Mesenteric fat pad (tissue), 1 donor: ENCODE measurements around the gene MAPK14. TPM values are rescaled to one million over a fixed set of nuclear protein-coding genes. Genes with fewer than 3 reads are reported as not detected.
"Not testable (repeated sequence)": the region's sequence is repeated elsewhere in the genome, so short reads cannot be mapped to it uniquely, and the experiment has no call there.

Experiments
- DNase-seq: peaks from one replicate; pipeline ENCODE4 v3.0.0-alpha.2; 2020; ENCODE audit warnings: low spot score
- total RNA-seq: library from RNA; stranded (reverse); fragmentation: NEBNext Ultra II Directional; extraction: Animal tissue kit (Norgen Biotek cat#: 25700); gene quantifications from one replicate; pipeline ENCODE4 v1.2.1, GENCODE V29; 2021
- donor health status: DM: yes; HTN: yes; CAD: no.

The MAPK14 gene
- total RNA-seq, 1 donor from 2014 or later: 94.4 TPM

DNA sequence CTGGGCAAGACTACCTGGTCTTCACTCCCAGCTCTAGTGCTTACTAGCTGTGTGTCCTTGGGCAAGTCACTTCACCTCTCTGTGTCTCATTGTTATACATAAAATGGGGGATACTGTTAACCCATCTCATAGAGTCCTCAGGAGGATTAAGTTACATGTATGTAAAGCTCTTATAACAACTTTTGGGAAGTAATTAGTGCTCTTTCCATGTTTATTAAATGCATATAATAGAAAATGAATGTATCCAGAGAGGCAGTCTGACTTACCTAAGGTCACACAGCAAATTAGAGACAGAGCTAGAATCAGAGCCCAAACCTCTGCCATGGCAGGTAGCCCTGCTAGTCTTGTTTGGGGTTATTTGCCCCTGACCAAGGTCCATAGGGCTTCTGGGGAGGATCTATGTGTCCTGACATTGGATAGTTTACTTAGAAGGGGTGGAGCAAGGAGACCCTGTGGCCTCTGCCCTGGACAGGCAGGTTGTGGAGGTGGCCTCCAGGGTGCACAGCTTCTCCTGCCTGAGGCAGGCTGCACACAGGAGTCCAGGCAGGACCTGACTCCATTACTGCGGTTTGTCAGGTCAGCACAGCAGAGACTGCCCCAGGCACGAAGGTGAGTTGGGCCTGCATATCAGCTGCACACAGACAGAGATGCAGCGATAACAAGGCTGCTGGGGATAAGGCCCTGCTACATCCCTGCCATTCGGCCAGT is 94.3 kb downstream of the MAPK14 start:
- DNase-seq: peak; percentile 83

DNA sequence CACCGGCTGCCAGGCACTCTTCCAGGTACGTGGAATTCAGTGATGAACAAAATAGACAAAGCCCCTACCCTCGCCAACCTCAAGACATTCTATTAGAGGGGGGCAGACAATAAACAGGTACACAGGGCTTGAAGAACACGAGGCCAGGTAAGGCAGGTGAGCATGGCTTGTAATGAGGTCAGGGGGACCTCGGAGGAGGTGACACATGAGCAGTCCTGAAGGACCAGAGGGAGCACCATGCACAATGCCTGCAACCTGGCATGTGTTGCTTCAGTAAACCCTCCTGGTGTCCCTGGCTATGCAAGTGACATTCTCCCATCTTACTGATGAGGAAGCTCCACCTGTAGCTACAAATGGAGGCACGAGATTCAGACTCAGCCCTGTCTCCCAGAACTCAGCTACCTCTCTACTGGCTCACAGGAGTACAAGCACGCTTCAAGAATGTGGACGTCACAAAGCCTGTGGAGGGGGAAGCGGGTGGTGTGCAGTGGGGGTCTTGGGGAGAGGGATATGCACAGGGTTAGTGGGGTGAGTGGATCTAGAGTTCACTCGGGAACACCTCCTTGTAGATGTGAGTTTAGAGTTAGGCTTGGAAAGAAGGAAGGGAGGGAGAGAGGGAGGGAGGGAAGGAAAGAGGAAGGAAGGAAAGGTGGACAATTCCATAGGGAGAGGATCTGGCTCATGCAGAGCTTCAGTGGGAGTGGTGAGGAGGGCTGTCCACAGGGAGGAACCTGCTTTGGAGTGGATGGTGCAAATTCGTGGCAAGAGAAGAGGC is 95.1 kb downstream of the MAPK14 start:
- DNase-seq: no peak

- peak; percentile 91 for DNase-seq
These were observed 95.9 kb downstream of the MAPK14 start for GRCh38 chr6:36123270-36124139.

- DNase-seq: not testable (repeated sequence)
These were observed 96.7 kb downstream of the MAPK14 start for GRCh38 chr6:36124346-36124745.

- DNase-seq: no peak
These were observed 97.3 kb downstream of the MAPK14 start for GRCh38 chr6:36124881-36125280.

DNA sequence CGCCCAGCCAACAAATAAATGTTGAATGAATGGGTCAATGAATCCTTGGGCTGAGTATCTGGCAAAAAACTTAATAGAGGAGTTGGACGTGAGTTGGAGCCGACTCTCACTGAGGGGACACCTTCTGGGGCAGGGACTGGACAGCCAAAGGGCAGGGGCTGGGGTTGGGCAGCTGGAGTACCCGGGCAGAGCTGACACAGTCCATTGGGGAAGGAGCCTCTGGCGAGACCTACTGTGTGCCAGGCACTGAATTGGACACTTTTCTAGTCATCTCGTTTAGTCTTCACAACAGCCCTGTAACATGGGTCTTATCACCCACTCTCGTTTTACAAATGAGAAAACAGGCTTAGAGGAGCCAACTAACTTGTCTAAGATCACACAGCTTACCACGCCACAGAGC is 98.0 kb downstream of the MAPK14 start:
- DNase-seq: peak; percentile 69

DNA sequence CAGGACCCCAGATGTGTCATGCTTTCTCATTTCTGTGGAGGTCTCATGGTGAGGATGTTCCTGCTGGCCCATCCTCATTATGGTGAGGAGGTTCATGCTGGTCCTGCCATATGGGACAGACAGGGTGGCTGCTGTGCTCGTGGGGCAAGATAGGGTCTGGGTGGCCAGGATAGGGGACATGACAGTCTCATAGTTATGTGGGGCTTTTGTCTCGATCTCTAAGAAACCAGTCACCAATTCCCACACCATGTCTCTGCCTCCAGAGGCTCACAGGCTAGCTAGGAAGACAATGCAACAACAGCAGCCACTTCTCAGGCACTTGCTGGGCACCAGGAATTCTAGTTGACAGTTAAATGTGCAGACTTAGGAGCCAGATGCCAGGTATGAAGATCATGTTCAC is 98.5 kb downstream of the MAPK14 start:
- DNase-seq: no peak

DNA sequence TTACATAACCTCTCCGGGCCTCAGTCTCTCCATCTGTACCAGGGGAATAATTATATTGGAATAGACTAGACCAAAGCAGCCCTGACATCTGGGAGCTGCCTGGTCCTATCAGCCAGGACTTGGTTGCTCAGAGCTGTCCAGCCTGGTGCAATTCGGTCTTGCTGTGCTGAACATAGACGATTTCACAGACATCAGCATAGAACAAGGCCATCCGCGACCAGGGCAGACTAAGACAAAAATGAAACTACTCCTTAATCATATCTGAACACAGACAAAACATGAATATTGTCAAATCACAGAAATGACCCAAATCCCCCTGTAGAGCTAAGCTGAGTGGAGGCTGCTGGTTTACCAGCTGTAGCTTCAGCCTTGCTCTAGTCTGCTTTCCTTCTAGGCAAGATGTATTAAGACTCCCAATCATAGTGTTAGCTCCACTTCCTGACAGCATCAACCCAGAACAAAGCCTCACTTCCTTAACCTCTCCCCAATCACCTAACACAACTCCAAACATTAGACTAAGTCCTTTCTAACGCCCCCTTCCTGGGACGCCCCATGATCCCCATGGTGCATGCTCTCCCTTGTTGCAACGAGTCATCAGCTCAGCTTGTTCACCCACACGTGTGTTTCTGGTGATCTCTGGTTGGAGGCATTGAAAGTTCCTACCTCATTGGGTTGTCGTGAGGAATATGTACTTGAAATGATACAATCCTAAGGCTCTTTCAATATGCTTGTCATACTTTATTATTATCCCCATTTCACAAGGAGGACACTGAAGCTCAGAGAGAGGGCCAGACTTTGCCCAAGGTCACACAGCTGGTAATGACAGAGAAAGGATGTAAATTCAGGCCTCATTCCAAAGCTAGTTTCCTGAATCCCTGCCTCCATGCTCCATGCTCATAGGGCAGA is 99.2 kb downstream of the MAPK14 start:
- DNase-seq: no peak

DNA sequence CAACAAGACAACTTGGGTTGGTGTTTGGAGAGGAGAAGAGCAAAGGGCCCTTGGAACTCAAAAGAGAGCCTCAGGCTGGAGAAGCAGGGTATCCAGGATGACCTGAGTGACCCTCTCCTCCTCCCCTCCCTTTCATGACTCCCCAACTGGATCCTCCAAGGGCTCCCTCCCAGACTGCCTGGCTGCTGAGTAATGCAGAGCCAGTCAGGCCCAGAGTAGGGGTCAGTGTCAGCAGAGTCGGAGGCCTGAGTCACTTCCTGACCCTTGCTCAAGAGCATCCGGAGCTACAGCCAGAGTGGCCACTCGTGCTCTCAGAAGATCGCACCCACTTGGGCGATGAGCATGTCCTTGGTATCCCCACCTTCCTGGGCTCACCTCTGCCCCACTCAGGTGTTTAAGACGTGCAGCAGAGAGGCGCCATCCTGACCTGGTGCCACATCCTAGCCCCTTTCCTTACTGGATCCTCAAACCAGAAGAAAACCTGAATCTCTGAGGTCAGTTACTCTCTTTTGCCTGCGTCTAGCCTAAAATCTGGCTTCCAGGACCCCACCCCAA is 99.9 kb downstream of the MAPK14 start:
- DNase-seq: peak; percentile 90

DNA sequence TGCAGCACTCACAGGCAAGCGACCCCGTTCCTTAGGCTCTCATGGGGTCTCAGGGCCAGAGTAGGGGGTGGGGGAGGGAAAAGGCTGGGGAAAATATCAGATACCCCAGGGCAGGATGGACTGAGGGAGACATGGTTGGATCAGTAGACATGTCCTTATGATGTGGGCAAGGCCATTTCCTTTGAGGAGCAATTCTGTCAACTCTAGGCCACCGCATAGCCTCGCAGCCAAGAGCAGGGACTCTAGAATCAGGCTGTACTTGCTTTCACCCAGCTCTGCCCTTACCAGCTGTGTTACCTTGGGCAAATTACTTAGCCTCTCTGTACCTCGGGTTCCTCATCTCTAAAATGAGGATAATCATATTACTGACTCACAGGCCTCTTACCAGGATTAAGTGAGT is 100.5 kb downstream of the MAPK14 start:
- DNase-seq: no peak

DNA sequence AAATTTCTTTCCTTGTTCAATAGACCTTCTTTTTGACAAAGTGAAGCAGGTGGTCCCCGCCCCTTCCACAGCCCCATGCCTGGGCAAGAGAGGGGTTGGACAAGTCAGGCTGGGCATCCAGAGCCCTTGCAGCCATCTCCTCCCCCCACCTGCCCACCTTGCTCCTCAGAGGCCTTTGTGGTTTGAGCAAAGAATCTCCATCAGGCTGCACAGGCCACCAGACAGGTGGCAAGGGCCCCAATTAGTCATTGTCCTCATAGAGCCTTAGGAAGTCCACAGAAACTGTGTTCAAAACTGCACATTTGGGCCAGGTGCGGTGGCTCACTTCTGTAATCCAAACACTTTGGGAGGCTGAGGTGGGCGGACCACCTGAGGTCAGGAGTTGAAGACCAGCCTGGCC is 101.2 kb downstream of the MAPK14 start:
- peak; percentile 60 for DNase-seq

DNA sequence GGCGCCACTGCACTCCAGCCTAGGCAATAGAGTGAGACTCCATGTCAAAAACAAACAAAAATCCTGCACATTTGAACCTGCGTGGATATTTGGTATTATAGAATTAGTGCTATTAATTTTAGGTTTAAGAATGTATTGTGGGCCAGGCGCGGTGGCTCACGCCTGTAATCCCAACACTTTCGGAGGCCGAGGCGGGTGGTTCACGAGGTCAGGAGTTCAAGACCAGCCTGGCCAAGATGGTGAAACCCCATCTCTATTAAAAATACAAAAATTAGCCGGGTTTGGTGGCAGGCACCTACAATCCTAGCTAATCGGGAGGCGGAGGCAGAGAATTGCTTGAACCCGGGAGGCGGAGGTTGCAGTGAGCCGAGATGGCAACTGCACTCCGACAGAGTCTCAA is 101.7 kb downstream of the MAPK14 start:
- not testable (repeated sequence) for DNase-seq

DNA sequence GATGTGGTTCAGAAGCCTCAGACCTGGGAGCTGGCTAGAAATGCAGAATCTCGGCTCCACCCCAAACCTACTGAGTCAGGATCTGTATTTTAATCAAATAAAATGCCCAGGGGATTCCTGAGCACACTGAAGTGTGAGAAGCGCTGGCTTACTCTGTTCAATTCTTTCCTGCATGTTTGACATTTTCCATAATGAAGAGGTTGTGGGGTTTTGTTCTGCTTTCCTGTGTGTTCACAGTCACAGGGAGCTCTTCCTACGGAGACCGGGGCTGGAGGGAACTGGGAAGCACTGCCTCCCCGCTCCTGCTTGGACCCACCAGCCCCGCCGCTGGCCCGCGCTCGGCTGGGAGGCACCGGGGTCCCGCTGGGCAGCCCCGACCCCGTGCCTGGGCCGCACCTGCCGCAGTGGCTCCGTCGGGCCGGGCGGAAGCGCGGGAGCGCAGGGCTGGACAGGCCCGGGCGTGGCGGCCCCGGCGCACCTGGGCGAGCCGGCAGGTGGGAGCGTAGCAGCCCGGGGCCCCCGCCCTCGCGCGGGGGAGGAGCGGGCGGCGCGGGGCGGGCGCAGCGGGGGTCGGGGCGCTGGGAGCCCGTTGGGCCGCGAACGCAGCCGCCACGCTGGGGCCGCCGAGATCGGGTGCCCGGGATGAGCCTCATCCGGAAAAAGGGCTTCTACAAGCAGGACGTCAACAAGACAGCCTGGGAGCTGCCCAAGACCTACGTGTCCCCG is 102.5 kb downstream of the MAPK14 start, which contains the start of gene MAPK13:
MAPK13 (plus strand) TSS at position 573 of the 726 bp plus-strand sequence; CDS start at position 643, 70 bp downstream.
- peak; percentile 89 for DNase-seq

DNA sequence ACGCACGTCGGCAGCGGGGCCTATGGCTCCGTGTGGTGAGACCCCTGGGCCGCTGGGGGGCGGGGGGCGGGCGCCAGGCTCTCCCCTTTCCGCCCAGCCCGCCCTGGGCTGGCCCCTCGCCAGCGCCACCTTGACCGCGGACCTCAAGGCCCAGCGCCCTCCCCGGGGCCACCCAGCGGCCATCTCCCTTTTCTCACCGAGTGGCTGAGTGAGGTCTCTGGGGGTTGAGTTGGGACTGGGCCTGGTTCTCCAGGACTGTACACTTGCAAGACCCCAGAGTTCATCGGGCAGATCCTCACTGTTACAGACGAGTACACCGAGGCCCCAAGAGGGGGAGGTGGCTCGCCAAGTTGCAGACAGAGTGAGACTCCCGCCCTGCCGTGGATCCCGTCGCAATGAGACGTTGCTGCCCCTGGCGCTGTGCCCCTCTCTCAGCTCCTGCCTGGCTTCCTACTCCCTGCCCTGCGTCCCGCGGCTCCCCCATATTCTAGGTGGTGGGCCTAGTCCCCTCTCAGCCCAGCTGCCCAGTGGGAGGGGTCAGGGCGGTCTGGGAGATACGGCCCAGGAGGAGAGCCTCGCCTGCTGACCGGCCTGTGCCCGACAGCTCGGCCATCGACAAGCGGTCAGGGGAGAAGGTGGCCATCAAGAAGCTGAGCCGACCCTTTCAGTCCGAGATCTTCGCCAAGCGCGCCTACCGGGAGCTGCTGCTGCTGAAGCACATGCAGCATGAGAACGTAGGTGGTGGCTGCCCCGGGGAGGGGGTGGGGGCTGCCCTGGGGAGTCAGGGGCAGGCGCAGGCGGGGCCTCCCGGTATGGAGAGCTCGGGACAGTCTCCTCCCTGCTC is 103.3 kb downstream of the MAPK14 start:
- peak; percentile 89 for DNase-seq

- DNase-seq: peak; percentile 87
These were observed 104.1 kb downstream of the MAPK14 start for GRCh38 chr6:36131511-36132245.

GRCh38 chr6:36132246-36132895 is 104.8 kb downstream of the MAPK14 start:
- peak; percentile 60 for DNase-seq

DNA sequence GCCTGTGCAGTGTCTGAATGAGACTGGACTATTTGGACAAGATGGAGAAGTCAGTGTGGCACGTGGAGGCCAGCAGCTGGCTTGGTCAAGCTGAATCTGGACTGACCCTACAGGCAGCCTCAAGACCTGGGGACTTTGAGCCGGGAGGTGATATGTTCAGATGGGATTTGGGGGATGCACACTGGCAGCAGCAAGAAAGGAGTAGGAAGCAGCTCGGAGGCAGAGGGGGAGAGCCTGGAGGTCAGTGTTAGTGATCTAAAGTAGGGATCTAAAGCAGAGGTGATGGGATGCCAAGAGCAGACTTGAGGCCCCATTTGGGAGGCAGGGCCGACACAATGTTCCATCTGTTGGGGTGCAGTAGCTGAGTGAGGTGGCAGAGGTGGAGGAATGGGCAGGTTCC is 105.5 kb downstream of the MAPK14 start:
- peak; percentile 65 for DNase-seq
